ENCODE results near the gene RAI1. TPM values are rescaled to one million over a fixed set of nuclear protein-coding genes. Genes with fewer than 3 reads are reported as not detected.
A peak's percentile ranks its signal among the peaks of the same experiment; 100 is the strongest.

Gene RAI1
- total and polyA plus RNA-seq, 10 donors, result 5.4 to 61.9 (median 35.2) TPM

DNA sequence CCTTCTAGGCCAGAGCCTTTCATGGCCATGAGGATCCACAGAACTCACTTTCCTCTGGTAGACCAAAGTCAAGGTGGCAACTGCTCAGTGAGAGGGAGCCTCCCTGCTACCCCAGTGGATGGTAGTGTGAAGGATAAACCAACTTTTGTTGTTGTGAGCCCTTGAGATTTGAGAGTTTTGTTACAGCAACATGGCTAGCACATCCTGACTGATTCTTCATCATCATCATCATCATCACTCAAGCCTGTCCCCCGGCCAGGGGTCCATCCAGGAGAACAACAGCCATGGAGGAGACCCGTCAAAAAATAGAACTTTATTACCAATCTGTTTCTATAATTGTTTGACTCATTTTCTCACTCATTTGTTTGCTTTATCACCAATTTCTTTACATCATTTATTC lies 23.7 kb downstream of the RAI1 start:
- DNase-seq, result no peak
- Histone ChIP-seq H3K4me3 (no peak overlapping the region), H3K4me1 (peaks cover 7 to 81% (median 46%) of the 10 kb centered on the region in 6 donors), H3K9me3 (no peaks in the 10 kb centered on the region), H3K36me3 (peaks cover 0 to 17% (median 0%) of the 10 kb centered on the region in 6 donors), H3K27me3 (replicated peaks in 1 of 7) (peaks cover 0 to 12% (median 0%) of the 10 kb centered on the region in 7 donors), H3K27ac (peak overlapping the region in 5 of 8 donors; percentile 58 to 69 (median 69))
- intact Hi-C loops (cut with DNase I; ENCODE audit: low total_unique reads), result no loop called here
- no peak for TF ChIP-seq POLR2A (IDR thresholded peaks at IDR 0.05)
- TF ChIP-seq, protein P1, sequence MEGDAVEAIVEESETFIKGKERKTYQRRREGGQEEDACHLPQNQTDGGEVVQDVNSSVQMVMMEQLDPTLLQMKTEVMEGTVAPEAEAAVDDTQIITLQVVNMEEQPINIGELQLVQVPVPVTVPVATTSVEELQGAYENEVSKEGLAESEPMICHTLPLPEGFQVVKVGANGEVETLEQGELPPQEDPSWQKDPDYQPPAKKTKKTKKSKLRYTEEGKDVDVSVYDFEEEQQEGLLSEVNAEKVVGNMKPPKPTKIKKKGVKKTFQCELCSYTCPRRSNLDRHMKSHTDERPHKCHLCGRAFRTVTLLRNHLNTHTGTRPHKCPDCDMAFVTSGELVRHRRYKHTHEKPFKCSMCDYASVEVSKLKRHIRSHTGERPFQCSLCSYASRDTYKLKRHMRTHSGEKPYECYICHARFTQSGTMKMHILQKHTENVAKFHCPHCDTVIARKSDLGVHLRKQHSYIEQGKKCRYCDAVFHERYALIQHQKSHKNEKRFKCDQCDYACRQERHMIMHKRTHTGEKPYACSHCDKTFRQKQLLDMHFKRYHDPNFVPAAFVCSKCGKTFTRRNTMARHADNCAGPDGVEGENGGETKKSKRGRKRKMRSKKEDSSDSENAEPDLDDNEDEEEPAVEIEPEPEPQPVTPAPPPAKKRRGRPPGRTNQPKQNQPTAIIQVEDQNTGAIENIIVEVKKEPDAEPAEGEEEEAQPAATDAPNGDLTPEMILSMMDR (IDR thresholded peaks at IDR 0.05 in 8 of 11, conservative IDR thresholded peaks at IDR 0.05 in 3 of 11), result no peak
- no peak for TF ChIP-seq POLR2AphosphoS5 (IDR thresholded peaks at IDR 0.05)
- WGBS, 5 donors, result 95 to 100% (median 98%) methylated on average over 2 of the region's 2 CpGs

- no peak for TF ChIP-seq POLR2A (IDR thresholded peaks at IDR 0.05)
- peak in 1 of 3 donors; percentile 20 for TF ChIP-seq POLR2AphosphoS5 (IDR thresholded peaks at IDR 0.05)
- TF ChIP-seq, protein P1 (IDR thresholded peaks at IDR 0.05 in 8 of 11, conservative IDR thresholded peaks at IDR 0.05 in 3 of 11), result no peak
- peaks cover 0 to 20% (median 0%) of the 10 kb centered on the region in 6 donors for H3K36me3 ChIP-seq
- H3K9me3 ChIP-seq, result no peaks in the 10 kb centered on the region
- no peaks in the 10 kb centered on the region for H3K27me3 ChIP-seq (replicated peaks in 1 of 7)
- H3K27ac ChIP-seq, result peak overlapping the region in 2 of 8 donors; percentile 6 to 8
- H3K4me1 ChIP-seq, result peaks cover 14 to 81% (median 46%) of the 10 kb centered on the region in 6 donors
- intact Hi-C loops (cut with DNase I; ENCODE audit: low total_unique reads), result no loop called here
- WGBS, 5 donors, result 85 to 92% (median 90%) methylated on average over 12 of the region's 12 CpGs
- no peak for DNase-seq
- H3K4me3 ChIP-seq, result no peak overlapping the region
Observed at GRCh38 chr17:17706140-17707060, 25.1 kb downstream of the RAI1 start.

GRCh38 chr17:17708295-17708694 lies 27.0 kb downstream of the RAI1 start:
- Histone ChIP-seq H3K4me1 (peaks cover 12 to 81% (median 49%) of the 10 kb centered on the region in 6 donors), H3K36me3 (peaks cover 0 to 20% (median 0%) of the 10 kb centered on the region in 6 donors), H3K4me3 (no peak overlapping the region), H3K27me3 (replicated peaks in 1 of 7) (no peaks in the 10 kb centered on the region), H3K9me3 (no peaks in the 10 kb centered on the region), H3K27ac (no peak overlapping the region)
- DNase-seq, result no peak
- intact Hi-C loops (cut with DNase I; ENCODE audit: low total_unique reads), result no loop called here
- TF ChIP-seq POLR2AphosphoS5 (IDR thresholded peaks at IDR 0.05) (no peak), POLR2A (IDR thresholded peaks at IDR 0.05) (no peak)
- TF ChIP-seq, protein P1 (IDR thresholded peaks at IDR 0.05 in 8 of 11, conservative IDR thresholded peaks at IDR 0.05 in 3 of 11), result no peak

DNA sequence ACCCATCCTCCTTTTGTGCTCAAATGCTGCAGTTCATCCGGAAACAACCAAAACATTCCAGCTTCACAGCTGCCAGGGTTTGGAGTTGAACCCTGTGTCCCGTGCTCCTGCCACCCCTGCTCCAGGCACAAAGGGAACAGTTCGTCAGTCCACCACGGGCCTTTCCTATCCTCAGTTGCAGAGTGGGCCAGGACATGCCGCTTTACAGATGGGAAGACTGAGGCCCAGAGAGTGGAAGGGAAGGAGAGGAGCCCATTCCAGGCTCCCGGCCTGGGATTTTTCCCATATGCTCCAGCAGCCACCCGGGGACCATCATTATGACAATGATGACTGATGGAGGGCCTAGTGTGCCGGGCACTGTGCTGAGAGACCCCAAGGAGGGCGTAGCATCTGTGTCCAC lies 27.6 kb downstream of the RAI1 start:
- Histone ChIP-seq H3K27me3 (replicated peaks in 1 of 7) (no peaks in the 10 kb centered on the region), H3K9me3 (no peaks in the 10 kb centered on the region), H3K27ac (no peak overlapping the region), H3K4me3 (no peak overlapping the region), H3K4me1 (peaks cover 16 to 81% (median 49%) of the 10 kb centered on the region in 6 donors), H3K36me3 (peaks cover 0 to 20% (median 0%) of the 10 kb centered on the region in 6 donors)
- TF ChIP-seq POLR2AphosphoS5 (IDR thresholded peaks at IDR 0.05) (no peak), POLR2A (IDR thresholded peaks at IDR 0.05) (no peak)
- TF ChIP-seq, protein P1 (IDR thresholded peaks at IDR 0.05 in 8 of 11, conservative IDR thresholded peaks at IDR 0.05 in 3 of 11), result no peak
- 88 to 94% (median 93%) methylated on average over 9 of the region's 9 CpGs for WGBS, 5 donors
- intact Hi-C loops (cut with DNase I; ENCODE audit: low total_unique reads), result no loop called here
- no peak for DNase-seq

Data from spleen (tissue), 11 donors.